ENCODE results near the gene ING5.
"Not testable (repeated sequence)": the region's sequence is repeated elsewhere in the genome, so short reads cannot be mapped to it uniquely, and the experiment has no call there.

The ING5 gene

GRCh38 chr2:241720099-241720498 is 18.3 kb downstream of the ING5 start:
- no peak for DNase-seq

- no peak for DNase-seq
These were observed 18.7 kb downstream of the ING5 start for GRCh38 chr2:241720560-241720959.

- no peak for DNase-seq
These were observed 20.0 kb downstream of the ING5 start for GRCh38 chr2:241721852-241722251.

GRCh38 chr2:241722896-241723454 is 21.1 kb downstream of the ING5 start:
- DNase-seq: no peak

- DNase-seq: no peak
These were observed 22.6 kb downstream of the ING5 start for GRCh38 chr2:241724259-241724974.

- DNase-seq: no peak
These were observed 23.4 kb downstream of the ING5 start for GRCh38 chr2:241724975-241725870.

- DNase-seq: no peak
These were observed 24.6 kb downstream of the ING5 start for GRCh38 chr2:241726459-241726858.

- no peak for DNase-seq
These were observed 26.2 kb downstream of the ING5 start for GRCh38 chr2:241728000-241728399.

GRCh38 chr2:241728627-241729026 is 26.8 kb downstream of the ING5 start:
- DNase-seq: no peak

- DNase-seq: no peak
These were observed 28.0 kb downstream of the ING5 start for GRCh38 chr2:241729868-241730267.

GRCh38 chr2:241730671-241731293 is 28.9 kb downstream of the ING5 start:
- DNase-seq: no peak

- DNase-seq: not testable (repeated sequence)
These were observed 30.8 kb downstream of the ING5 start for GRCh38 chr2:241732513-241733186.

GRCh38 chr2:241733391-241734207 is 31.8 kb downstream of the ING5 start:
- DNase-seq: no peak

GRCh38 chr2:241734208-241734466 is 32.3 kb downstream of the ING5 start:
- no peak for DNase-seq

- DNase-seq: no peak
These were observed 32.8 kb downstream of the ING5 start, which contains the start of gene D2HGDH for GRCh38 chr2:241734467-241735208. TSS of gene D2HGDH (plus strand) at chr2:241734630. CDS start at chr2:241735225, 595 bp downstream.

- no peak for DNase-seq
These were observed 34.3 kb downstream of the ING5 start for GRCh38 chr2:241736111-241736510.

GRCh38 chr2:241738040-241738686 is 36.3 kb downstream of the ING5 start:
- no peak for DNase-seq

- DNase-seq: no peak
These were observed 37.3 kb downstream of the ING5 start for GRCh38 chr2:241739177-241739576.

- DNase-seq: no peak
These were observed 37.8 kb downstream of the ING5 start for GRCh38 chr2:241739651-241740050.

GRCh38 chr2:241741016-241741415 is 39.2 kb downstream of the ING5 start:
- no peak for DNase-seq

All from NCI-H187 treated with DMSO at 0.1 percent for 48 hours (cell line).